BE2C (cell line): ENCODE results near the gene GLTP.
"Not testable (repeated sequence)": the region's sequence is repeated elsewhere in the genome, so short reads cannot be mapped to it uniquely, and the experiment has no call there.

Experiments used
- DNase-seq: peaks from one replicate; pipeline ENCODE4 v3.0.0-alpha.2; 2020
- H3K27me3 ChIP-seq: fragments of 250-450 bp; sonication (Bioruptor Pico); 2 replicates; pipeline ENCODE4 v1.5.1; 2020; ENCODE audit warnings: mild to moderate bottlenecking
- H3K36me3 ChIP-seq: fragments of 250-450 bp; sonication (Bioruptor Pico); 2 replicates; pipeline ENCODE4 v1.5.1; 2020; ENCODE audit warnings: mild to moderate bottlenecking
- H3K4me1 ChIP-seq: fragments of 250-450 bp; sonication (Bioruptor Pico); 2 replicates; pipeline ENCODE4 v1.5.1; 2020
- H3K4me3 ChIP-seq: 2 replicates; pipeline ENCODE4 v1.5.1; 2011; ENCODE audit warnings: low read depth, low read length
- H3K9me3 ChIP-seq: fragments of 250-450 bp; sonication (Bioruptor Pico); 2 replicates; pipeline ENCODE4 v1.5.1; 2020
- TF ChIP-seq, protein P1 (sequence below): IDR thresholded peaks from 2 replicates; pipeline ENCODE4 v1.5.1; 2012; ENCODE audit warnings: mild to moderate bottlenecking, low read depth, low read length

The GLTP gene

DNA sequence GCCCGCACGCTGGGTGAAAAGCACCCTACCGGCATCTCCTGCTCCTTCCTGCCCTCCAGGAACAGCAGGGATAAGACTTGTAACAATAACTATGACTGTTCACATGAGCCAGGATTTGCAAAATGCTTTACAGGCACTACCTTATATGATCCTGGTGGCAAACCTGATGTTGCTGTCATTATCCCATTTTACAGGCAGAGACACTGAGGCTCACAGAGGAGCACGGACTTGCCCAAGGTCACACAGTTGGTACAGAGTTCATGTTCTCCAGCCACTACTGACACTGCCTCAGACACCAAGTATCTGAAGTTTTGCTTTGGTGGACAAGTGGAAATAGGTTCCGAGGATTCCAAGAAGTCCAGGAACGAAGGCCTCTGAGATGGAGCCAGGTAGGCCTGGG is 22.6 kb downstream of the GLTP start:
- Histone ChIP-seq H3K4me3 (no peak overlapping the region), H3K9me3 (no peaks in the 10 kb centered on the region), H3K27me3 (no peaks in the 10 kb centered on the region), H3K4me1 (no peaks in the 10 kb centered on the region), H3K36me3 (no peaks in the 10 kb centered on the region)
- no peak for DNase-seq
- TF ChIP-seq, protein P1, sequence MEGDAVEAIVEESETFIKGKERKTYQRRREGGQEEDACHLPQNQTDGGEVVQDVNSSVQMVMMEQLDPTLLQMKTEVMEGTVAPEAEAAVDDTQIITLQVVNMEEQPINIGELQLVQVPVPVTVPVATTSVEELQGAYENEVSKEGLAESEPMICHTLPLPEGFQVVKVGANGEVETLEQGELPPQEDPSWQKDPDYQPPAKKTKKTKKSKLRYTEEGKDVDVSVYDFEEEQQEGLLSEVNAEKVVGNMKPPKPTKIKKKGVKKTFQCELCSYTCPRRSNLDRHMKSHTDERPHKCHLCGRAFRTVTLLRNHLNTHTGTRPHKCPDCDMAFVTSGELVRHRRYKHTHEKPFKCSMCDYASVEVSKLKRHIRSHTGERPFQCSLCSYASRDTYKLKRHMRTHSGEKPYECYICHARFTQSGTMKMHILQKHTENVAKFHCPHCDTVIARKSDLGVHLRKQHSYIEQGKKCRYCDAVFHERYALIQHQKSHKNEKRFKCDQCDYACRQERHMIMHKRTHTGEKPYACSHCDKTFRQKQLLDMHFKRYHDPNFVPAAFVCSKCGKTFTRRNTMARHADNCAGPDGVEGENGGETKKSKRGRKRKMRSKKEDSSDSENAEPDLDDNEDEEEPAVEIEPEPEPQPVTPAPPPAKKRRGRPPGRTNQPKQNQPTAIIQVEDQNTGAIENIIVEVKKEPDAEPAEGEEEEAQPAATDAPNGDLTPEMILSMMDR = no peak

DNA sequence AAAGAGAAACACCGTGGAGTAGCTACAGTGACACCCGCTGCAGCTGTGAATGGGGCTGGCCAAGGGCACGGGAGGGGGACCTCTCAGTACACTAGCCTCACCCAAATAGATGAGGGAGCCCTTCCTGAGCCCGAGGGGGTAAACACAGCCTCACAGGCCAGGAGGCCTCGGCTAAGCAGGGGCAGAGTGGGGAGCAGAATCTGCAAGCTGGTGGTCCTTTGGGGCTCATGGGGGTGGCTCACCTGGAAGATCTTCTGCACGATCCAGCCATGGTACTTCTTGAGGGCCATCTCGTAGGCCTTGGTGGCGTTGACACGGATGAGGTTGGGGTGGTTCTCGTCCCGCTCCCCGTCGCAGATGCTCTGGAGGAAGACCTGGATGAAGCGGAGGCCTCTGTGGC is 25.0 kb downstream of the GLTP start:
- TF ChIP-seq, protein P1 = no peak
- DNase-seq = no peak
- Histone ChIP-seq H3K9me3 (no peaks in the 10 kb centered on the region), H3K27me3 (no peaks in the 10 kb centered on the region), H3K4me1 (no peaks in the 10 kb centered on the region), H3K36me3 (no peaks in the 10 kb centered on the region), H3K4me3 (no peak overlapping the region)

DNA sequence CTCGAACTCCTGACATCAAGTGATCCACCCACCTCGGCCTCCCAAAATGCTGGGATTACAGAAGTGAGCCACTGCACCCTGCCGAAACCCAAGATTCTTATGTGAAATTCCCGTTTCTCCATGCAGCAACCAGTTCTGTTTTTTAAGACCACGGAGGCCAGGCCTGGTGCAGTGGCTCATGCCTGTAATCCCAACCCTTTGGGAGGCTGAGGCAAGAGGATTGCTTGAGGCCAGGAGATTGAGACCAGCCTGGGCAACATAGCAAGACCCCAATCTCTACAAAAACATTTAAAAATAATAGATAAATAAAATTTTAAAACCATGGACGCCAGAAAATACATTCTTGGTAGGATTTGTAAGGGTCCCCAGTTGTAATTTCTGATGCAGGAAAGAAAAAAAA is 29.8 kb downstream of the GLTP start:
- not testable (repeated sequence) for DNase-seq, H3K9me3 ChIP-seq, H3K27me3 ChIP-seq, H3K36me3 ChIP-seq, H3K4me3 ChIP-seq, H3K4me1 ChIP-seq

DNA sequence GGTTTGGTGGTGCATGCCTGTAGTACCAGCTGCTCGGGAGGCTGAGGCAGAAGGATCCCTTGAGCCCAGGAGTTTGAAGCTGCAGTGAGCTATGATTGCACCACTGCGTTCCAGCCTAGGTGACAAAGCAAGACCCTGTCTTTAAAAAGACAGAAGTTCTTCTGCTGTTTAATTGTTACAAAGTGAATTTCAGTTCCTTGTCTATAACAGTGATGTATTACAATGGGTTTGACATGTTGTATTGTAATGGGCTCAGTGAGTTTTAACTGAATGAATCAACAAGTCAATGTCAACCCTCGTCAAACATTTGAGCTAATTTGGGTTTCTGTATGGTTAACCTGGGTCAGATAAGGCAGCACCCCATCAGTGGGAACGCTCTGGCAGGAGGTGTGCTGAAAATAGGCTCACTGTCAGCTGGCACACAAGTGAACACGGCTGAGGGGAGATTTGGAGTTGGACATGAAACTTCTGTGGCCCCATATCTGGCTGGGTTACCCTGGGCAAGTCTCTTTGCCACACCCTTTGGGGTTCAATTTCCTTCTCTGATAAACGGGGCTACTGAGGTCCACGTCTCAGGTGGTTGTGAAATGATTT is 33.1 kb downstream of the GLTP start:
- Histone ChIP-seq H3K27me3 (no peaks in the 10 kb centered on the region), H3K9me3 (no peaks in the 10 kb centered on the region), H3K4me3 (no peak overlapping the region), H3K36me3 (no peaks in the 10 kb centered on the region), H3K4me1 (no peaks in the 10 kb centered on the region; the same call in 1 of the 2 replicates)
- TF ChIP-seq, protein P1 = no peak
- DNase-seq = no peak

- no peak for DNase-seq
- no peaks in the 10 kb centered on the region for H3K27me3 ChIP-seq
- H3K36me3 ChIP-seq = no peaks in the 10 kb centered on the region
- H3K9me3 ChIP-seq = no peaks in the 10 kb centered on the region
- no peaks in the 10 kb centered on the region; the same call in 1 of the 2 replicates for H3K4me1 ChIP-seq
- no peak overlapping the region for H3K4me3 ChIP-seq
- TF ChIP-seq, protein P1 = no peak
Observed at GRCh38 chr12:109845824-109846205, 34.5 kb downstream of the GLTP start.

- peak; percentile 94 for DNase-seq
- no peaks in the 10 kb centered on the region for H3K27me3 ChIP-seq
- H3K9me3 ChIP-seq = no peaks in the 10 kb centered on the region
- H3K4me3 ChIP-seq = peak overlapping the region; percentile 32; the same call in 1 of the 2 replicates
- TF ChIP-seq, protein P1 = peak; percentile 93
- H3K4me1 ChIP-seq = no peaks in the 10 kb centered on the region; the same call in 1 of the 2 replicates
- H3K36me3 ChIP-seq = no peaks in the 10 kb centered on the region
Observed at GRCh38 chr12:109844983-109845823, 35.1 kb downstream of the GLTP start.
